DOHH2 (cell line): Measurements from ENCODE around the gene DNASE1L2.

Experiments
- H3F3A ChIP-seq: fragments of 200-600 bp; sonication (generic), shearing (Covaris generic); 2 replicates; pipeline ENCODE4 v1.6.0; 2016; ENCODE audit warnings: antibody characterized with exemption, mild to moderate bottlenecking; ENCODE audit not compliant: control insufficient read depth, insufficient read depth
- H3K27ac ChIP-seq: fragments of 200-600 bp; sonication (generic); 2 replicates; pipeline ENCODE4 v1.5.1; 2014; ENCODE audit warnings: low read depth, mild to moderate bottlenecking, low read length, moderate library complexity
- H3K27me3 ChIP-seq: fragments of 200-600 bp; sonication (generic); 2 replicates; pipeline ENCODE4 v1.6.1; 2014; ENCODE audit warnings: mild to moderate bottlenecking, low read length, mixed read lengths; ENCODE audit not compliant: control insufficient read depth
- H3K36me3 ChIP-seq: fragments of 200-600 bp; sonication (generic); 2 replicates; pipeline ENCODE4 v1.6.1; 2014; ENCODE audit warnings: mild to moderate bottlenecking, low read length, moderate library complexity, mixed read lengths; ENCODE audit not compliant: control insufficient read depth
- H3K4me1 ChIP-seq: fragments of 200-600 bp; sonication (generic); 2 replicates; pipeline ENCODE4 v1.6.1; 2014; ENCODE audit warnings: mild to moderate bottlenecking, low read length, mixed read lengths; ENCODE audit not compliant: control insufficient read depth
- H3K4me2 ChIP-seq: fragments of 200-600 bp; sonication (generic); 2 replicates; pipeline ENCODE4 v1.6.0; 2014; ENCODE audit warnings: mild to moderate bottlenecking, low read length, moderate library complexity
- H3K4me3 ChIP-seq: fragments of 200-600 bp; sonication (generic); 2 replicates; pipeline ENCODE4 v1.5.1; 2014; ENCODE audit warnings: mild to moderate bottlenecking, low read length, mixed read lengths
- H3K79me2 ChIP-seq: fragments of 200-600 bp; sonication (generic); 2 replicates; pipeline ENCODE4 v1.6.1; 2014; ENCODE audit warnings: mild to moderate bottlenecking, low read length, mixed read lengths; ENCODE audit not compliant: control insufficient read depth
- H3K9me2 ChIP-seq: fragments of 200-600 bp; sonication (generic); replicated peaks from 2 replicates; pipeline ENCODE4 v1.6.1; 2014; ENCODE audit warnings: mild to moderate bottlenecking, low read length, mixed read lengths; ENCODE audit not compliant: control insufficient read depth
- H3K9me3 ChIP-seq: fragments of 200-600 bp; sonication (generic); 2 replicates; pipeline ENCODE4 v1.6.1; 2014; ENCODE audit warnings: antibody characterized with exemption, low read length, mixed read lengths; ENCODE audit not compliant: control insufficient read depth, insufficient read depth
- H4K20me1 ChIP-seq: fragments of 200-600 bp; sonication (generic); 2 replicates; pipeline ENCODE4 v1.6.0; 2014; ENCODE audit warnings: low read depth, mild to moderate bottlenecking, antibody characterized with exemption, low read length, moderate library complexity; ENCODE audit not compliant: control insufficient read depth, insufficient read depth
- CTCF ChIP-seq: fragments of 200-600 bp; sonication (generic); IDR thresholded peaks from one replicate; pipeline ENCODE4 v1.5.1; 2014; ENCODE audit warnings: antibody characterized with exemption, mild to moderate bottlenecking, low read depth, low read length; ENCODE audit not compliant: poor library complexity, severe bottlenecking
- EZH2phosphoT487 ChIP-seq: fragments of 200-600 bp; sonication (generic); IDR thresholded peaks from 2 replicates; pipeline ENCODE4 v1.6.1; 2017; ENCODE audit warnings: borderline replicate concordance, mild to moderate bottlenecking, antibody characterized with exemption, low read length, moderate library complexity, mixed read lengths

Gene DNASE1L2

GRCh38 chr16:2282866-2283555, 46.8 kb downstream of the DNASE1L2 start:
- TF ChIP-seq EZH2phosphoT487 (no peak), CTCF (no peak)
- Histone ChIP-seq H3K27ac (no peak overlapping the region), H3K4me3 (no peak overlapping the region), H3K79me2 (no peaks in the 10 kb centered on the region), H3K4me1 (no peaks in the 10 kb centered on the region), H4K20me1 (no peaks in the 10 kb centered on the region), H3K36me3 (no peaks in the 10 kb centered on the region), H3K9me3 (no peaks in the 10 kb centered on the region), H3K9me2 (no peaks in the 10 kb centered on the region), H3F3A (no peaks in the 10 kb centered on the region), H3K27me3 (peaks cover 3% of the 10 kb centered on the region; the same call in 1 of the 2 replicates), H3K4me2 (no peak overlapping the region)

DNA sequence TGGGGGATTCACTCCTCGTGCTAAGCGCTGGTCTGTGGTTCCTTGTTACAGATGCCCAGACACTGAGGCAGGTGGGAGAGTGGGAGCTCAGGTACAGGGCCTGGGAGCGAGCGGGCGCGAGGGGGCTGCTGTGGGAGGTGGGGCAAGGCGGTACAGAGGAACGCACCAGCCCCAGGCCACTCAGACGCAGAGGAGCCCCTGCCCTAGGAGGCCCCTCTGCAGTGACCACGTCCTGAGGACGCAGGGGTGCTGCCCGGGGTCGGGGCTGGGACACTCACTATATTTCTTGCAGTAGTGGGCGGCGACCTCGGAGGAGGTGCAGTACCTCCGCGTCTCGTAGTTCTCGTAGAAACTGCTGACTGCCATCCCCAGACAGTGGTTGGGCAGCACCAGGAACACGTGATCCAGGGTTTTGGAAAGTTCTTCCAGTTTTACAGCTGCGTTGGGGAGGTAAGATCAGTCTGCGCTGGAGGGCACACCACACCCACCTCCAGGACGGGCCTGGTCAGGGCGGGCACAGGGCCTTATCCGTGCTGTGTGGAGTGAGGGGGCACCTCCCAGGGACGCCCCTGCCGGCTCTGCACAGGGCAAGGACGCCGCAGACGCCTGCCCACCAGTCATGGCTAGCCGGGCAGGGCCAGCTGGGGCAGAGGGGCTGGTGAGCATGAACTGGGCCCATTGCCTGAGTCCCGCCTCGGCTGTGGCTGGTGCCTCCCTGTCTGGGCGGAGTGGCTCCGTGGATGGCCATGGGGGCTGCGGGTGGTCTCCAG, 47.9 kb downstream of the DNASE1L2 start:
- H3F3A ChIP-seq: no peaks in the 10 kb centered on the region
- no peak overlapping the region for H3K4me2 ChIP-seq
- no peak for TF ChIP-seq CTCF
- TF ChIP-seq EZH2phosphoT487: no peak
- no peaks in the 10 kb centered on the region for H3K9me2 ChIP-seq
- H3K4me3 ChIP-seq: no peak overlapping the region
- peaks cover 3% of the 10 kb centered on the region; the same call in 1 of the 2 replicates for H3K27me3 ChIP-seq
- H4K20me1 ChIP-seq: no peaks in the 10 kb centered on the region
- H3K79me2 ChIP-seq: no peaks in the 10 kb centered on the region
- no peak overlapping the region for H3K27ac ChIP-seq
- no peaks in the 10 kb centered on the region for H3K4me1 ChIP-seq
- no peaks in the 10 kb centered on the region for H3K9me3 ChIP-seq
- no peaks in the 10 kb centered on the region for H3K36me3 ChIP-seq

DNA sequence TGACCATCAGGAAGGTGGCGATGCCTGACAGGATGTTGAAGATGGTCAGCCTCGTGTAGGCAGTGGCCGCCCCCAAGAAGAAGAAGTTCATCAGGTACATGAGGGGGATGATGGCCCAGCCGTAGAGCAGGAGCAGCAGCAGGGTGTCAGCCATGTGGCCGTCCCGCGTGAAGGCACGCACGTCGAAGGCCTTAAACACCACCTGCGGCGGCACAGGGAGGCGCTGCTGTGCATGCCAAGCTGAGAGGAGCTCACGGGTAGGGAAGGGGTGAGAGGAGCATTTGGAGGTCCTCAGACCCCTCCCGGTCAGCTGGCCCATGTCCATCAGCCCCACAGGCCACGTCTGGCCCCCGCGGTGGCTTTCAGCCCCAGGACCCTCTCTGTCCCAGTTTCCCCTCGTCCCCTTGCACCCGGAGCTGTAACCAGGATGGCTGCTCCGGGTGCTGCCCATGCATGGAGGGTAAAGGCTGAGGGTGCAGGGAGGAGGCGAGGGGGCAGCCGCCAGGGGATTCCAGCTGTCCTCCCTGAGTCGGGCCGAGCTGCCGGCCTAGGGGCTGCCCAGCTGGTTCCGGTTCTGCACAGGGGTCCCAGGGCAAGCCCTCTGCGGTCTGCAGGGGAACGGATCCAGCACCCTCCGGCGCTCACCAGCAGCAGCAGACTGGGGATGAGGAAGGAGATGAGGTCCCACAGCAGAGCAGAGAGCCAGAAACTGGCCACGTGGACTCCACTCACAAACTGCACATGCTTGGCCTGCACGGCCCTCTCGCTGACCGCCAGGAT, 48.7 kb downstream of the DNASE1L2 start:
- no peak overlapping the region for H3K4me2 ChIP-seq
- H4K20me1 ChIP-seq: no peaks in the 10 kb centered on the region
- no peaks in the 10 kb centered on the region for H3K79me2 ChIP-seq
- no peaks in the 10 kb centered on the region for H3K27me3 ChIP-seq
- no peaks in the 10 kb centered on the region for H3F3A ChIP-seq
- no peak overlapping the region for H3K4me3 ChIP-seq
- H3K27ac ChIP-seq: no peak overlapping the region
- H3K36me3 ChIP-seq: no peaks in the 10 kb centered on the region
- H3K4me1 ChIP-seq: no peaks in the 10 kb centered on the region
- no peaks in the 10 kb centered on the region for H3K9me3 ChIP-seq
- no peaks in the 10 kb centered on the region for H3K9me2 ChIP-seq
- TF ChIP-seq EZH2phosphoT487 (no peak), CTCF (no peak)
